GM06990 (cell line): ENCODE measurements around the gene MAP2K2.

Experiments used
- DNase-seq: peaks from one replicate; pipeline ENCODE4 v3.0.0-alpha.2; 2011; ENCODE audit not compliant: insufficient read length; ENCODE audit errors: extremely low read depth
- H3K27me3 ChIP-seq: replicated peaks from 2 replicates; pipeline ENCODE4 v1.6.0; 2011; ENCODE audit warnings: low read length; ENCODE audit not compliant: control insufficient read depth, insufficient read depth
- H3K36me3 ChIP-seq: 2 replicates; pipeline ENCODE4 v1.5.1; 2011; ENCODE audit warnings: low read length; ENCODE audit not compliant: control insufficient read depth, insufficient read depth
- H3K4me3 ChIP-seq: replicated peaks from 2 replicates; pipeline ENCODE4 v1.5.1; 2011; ENCODE audit warnings: low read depth, mild to moderate bottlenecking, control low read depth, low read length
- TF ChIP-seq, protein P1 (sequence below): IDR thresholded peaks from 2 replicates; pipeline ENCODE4 v1.5.1; 2011; ENCODE audit warnings: low read length, control low read depth, mild to moderate bottlenecking, inconsistent platforms; ENCODE audit not compliant: insufficient read depth, poor library complexity, severe bottlenecking

The MAP2K2 gene

DNA sequence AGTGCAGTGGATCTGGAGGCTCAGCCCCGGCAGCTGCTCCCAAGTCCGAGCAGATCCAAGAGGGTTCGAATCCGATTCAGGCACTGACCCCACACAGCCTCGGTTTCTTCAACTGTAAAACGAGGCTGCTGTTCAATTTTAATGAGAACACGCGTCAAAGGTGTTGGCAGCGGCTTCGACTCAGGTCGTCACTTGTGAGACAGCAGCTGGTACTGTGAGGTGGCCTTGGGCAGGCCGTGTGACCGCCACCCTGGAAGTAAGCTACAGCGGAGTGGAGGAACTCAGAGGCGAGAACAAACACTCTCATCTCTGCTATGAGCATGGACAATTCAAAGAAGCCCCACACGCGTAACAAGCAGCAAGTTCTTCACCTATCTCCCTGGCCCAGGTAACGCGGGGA is 9.7 kb downstream of the MAP2K2 start:
- DNase-seq = no peak
- H3K36me3 ChIP-seq = peaks cover 24% of the 10 kb centered on the region
- no peaks in the 10 kb centered on the region for H3K27me3 ChIP-seq
- no peak overlapping the region for H3K4me3 ChIP-seq
- TF ChIP-seq, protein P1, sequence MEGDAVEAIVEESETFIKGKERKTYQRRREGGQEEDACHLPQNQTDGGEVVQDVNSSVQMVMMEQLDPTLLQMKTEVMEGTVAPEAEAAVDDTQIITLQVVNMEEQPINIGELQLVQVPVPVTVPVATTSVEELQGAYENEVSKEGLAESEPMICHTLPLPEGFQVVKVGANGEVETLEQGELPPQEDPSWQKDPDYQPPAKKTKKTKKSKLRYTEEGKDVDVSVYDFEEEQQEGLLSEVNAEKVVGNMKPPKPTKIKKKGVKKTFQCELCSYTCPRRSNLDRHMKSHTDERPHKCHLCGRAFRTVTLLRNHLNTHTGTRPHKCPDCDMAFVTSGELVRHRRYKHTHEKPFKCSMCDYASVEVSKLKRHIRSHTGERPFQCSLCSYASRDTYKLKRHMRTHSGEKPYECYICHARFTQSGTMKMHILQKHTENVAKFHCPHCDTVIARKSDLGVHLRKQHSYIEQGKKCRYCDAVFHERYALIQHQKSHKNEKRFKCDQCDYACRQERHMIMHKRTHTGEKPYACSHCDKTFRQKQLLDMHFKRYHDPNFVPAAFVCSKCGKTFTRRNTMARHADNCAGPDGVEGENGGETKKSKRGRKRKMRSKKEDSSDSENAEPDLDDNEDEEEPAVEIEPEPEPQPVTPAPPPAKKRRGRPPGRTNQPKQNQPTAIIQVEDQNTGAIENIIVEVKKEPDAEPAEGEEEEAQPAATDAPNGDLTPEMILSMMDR = no peak

DNA sequence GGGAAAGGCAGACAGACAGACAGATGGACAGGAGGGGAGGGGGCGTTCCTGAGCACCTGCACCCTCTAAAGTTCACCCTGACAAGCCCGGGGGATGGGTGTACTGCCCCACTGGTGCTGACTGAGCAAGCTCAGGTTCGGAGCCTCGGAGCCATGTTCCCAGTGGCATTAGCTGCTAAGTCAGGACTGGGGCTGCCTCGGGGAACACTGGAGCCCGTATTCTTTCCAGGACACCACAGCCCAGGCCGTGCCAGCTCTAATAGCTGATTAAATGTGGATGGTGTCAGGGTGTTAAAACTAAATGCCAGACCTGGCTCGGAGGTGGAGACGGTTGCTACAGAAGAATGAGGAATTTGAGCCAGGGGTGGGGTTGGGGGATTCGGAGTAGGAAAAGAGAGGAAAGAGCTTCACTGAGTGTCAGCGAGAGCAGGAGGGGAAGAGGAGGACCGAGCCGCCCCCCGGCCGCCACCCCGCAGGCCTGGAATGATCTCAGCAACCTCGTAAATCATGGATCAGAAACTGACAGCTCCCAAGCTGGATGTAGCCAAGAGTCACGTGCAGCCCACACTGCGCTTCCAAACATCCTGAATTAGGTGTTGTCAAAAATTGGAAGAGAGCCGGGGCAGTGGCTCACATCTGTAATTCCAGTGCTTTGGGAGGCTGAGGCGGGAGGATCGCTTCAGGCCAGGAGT is 10.4 kb downstream of the MAP2K2 start:
- DNase-seq = no peak
- TF ChIP-seq, protein P1 = no peak
- H3K27me3 ChIP-seq = no peaks in the 10 kb centered on the region
- no peak overlapping the region for H3K4me3 ChIP-seq
- peaks cover 24% of the 10 kb centered on the region for H3K36me3 ChIP-seq

DNA sequence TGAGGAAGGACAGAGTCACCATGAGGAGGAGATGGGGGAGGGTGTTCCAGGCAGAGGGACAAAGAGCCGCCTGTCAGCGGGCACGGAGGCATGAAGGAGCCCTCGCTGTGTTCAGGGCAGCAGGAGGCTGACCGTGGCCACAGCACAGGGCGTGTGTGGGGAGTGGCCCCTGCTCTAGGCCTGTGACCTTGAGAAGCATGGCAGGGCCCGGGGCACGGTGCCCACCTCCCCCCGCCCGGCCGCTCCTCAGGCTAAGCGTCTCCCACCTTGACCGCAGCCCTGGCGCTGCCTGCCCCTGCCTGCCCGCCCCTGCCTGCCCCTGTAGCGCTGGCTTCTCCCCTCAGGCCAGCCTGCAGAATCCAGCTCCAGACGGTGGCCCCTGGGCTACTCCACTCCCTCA is 11.6 kb downstream of the MAP2K2 start:
- Histone ChIP-seq H3K27me3 (no peaks in the 10 kb centered on the region), H3K36me3 (peaks cover 28% of the 10 kb centered on the region), H3K4me3 (no peak overlapping the region)
- no peak for DNase-seq
- TF ChIP-seq, protein P1 = no peak

DNA sequence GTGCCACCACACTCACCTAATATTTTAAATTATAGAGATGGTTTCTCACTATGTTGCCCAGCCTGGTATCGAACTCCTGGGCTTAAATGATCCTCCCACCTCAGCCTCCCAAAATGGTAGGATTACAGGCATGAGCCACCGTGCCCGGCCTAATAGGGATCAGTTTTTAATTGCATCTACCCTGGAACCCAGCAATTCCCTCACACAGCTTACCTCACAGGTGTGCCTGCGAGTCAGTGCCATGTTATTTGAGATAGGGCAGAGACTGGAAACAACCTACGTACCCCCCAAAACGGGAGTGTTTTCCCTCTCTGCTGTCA is 14.3 kb downstream of the MAP2K2 start:
- Histone ChIP-seq H3K27me3 (no peaks in the 10 kb centered on the region), H3K4me3 (no peak overlapping the region), H3K36me3 (peaks cover 36% of the 10 kb centered on the region)
- no peak for DNase-seq
- TF ChIP-seq, protein P1 = no peak

DNA sequence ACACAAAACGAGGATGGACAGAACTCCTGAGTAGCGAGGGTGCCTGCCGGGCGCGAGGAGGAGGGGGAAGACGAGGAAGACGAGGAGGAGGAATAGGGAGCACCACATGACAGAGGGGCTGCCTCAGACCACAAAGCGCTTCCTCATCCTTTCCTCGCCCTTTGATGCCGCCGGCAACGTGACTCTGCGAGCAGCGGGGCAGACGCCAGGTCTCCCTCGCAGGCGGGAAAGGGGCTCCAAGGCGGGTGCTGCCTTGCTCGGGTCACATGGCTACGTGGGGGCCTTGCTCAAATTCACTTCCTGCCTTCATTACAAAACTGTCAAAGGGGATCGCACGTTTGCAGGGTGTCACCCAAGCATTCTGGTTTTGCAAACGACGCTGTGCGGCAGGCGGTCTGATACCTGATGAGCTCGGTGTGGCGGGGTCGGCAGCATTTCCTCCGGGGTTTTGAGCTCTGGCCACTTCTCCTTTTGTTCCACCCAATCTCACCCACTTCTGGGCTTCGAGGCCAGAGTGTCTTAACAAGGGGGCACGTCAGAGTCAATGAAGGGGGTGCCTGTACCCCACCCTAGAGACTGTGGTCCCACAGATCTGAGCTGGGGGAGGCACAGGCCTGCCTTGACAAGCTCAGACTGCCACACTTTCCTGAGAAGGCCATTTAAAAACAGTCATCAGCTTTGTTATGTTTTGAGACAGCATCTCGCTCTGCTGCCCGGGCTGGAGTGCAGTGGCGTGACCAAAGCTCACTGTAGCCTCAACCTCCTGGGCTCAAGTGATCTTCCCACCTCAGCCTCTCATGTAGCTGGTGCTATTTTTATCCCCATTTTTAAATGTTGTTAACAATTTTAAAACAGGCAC is 14.9 kb downstream of the MAP2K2 start:
- TF ChIP-seq, protein P1 = no peak
- Histone ChIP-seq H3K4me3 (peak overlapping the region; percentile 19; the same call in 1 of the 2 replicates), H3K36me3 (peaks cover 31% of the 10 kb centered on the region), H3K27me3 (no peaks in the 10 kb centered on the region)
- peak; percentile 86 for DNase-seq
